ENCODE results near the gene MAP2. TPM values are rescaled to one million over a fixed set of nuclear protein-coding genes. Genes with fewer than 3 reads are reported as not detected.

Gene MAP2
- total RNA-seq, 1 donor: 0.73 TPM

GRCh38 chr2:209761566-209761965 lies 337.7 kb downstream of the MAP2 start:
- H3K9me3 ChIP-seq (ENCODE audit: low read depth, low read length): no peaks in the 10 kb centered on the region
- no peak overlapping the region for H3K4me3 ChIP-seq (ENCODE audit: low read length)
- H3K27me3 ChIP-seq (ENCODE audit: insufficient read depth, low read length): no peaks in the 10 kb centered on the region
- H3K4me1 ChIP-seq (ENCODE audit: insufficient read depth, low read length): no peaks in the 10 kb centered on the region

GRCh38 chr2:209762563-209762962 lies 338.7 kb downstream of the MAP2 start:
- Histone ChIP-seq H3K27me3 (ENCODE audit: insufficient read depth, low read length) (no peaks in the 10 kb centered on the region), H3K4me1 (ENCODE audit: insufficient read depth, low read length) (no peaks in the 10 kb centered on the region), H3K9me3 (ENCODE audit: low read depth, low read length) (no peaks in the 10 kb centered on the region), H3K4me3 (ENCODE audit: low read length) (no peak overlapping the region)

GRCh38 chr2:209763106-209763505 lies 339.3 kb downstream of the MAP2 start:
- H3K4me3 ChIP-seq (ENCODE audit: low read length): no peak overlapping the region
- no peaks in the 10 kb centered on the region for H3K4me1 ChIP-seq (ENCODE audit: insufficient read depth, low read length)
- no peaks in the 10 kb centered on the region for H3K27me3 ChIP-seq (ENCODE audit: insufficient read depth, low read length)
- no peaks in the 10 kb centered on the region for H3K9me3 ChIP-seq (ENCODE audit: low read depth, low read length)

GRCh38 chr2:209766613-209767012 lies 342.8 kb downstream of the MAP2 start:
- no peaks in the 10 kb centered on the region for H3K9me3 ChIP-seq (ENCODE audit: low read depth, low read length)
- H3K4me3 ChIP-seq (ENCODE audit: low read length): no peak overlapping the region
- H3K4me1 ChIP-seq (ENCODE audit: insufficient read depth, low read length): no peaks in the 10 kb centered on the region
- peaks cover 19% of the 10 kb centered on the region for H3K27me3 ChIP-seq (ENCODE audit: insufficient read depth, low read length)

- no peak overlapping the region for H3K4me3 ChIP-seq (ENCODE audit: low read length)
- H3K4me1 ChIP-seq (ENCODE audit: insufficient read depth, low read length): no peaks in the 10 kb centered on the region
- H3K27me3 ChIP-seq (ENCODE audit: insufficient read depth, low read length): peaks cover 19% of the 10 kb centered on the region
- no peaks in the 10 kb centered on the region for H3K9me3 ChIP-seq (ENCODE audit: low read depth, low read length)
Measured at GRCh38 chr2:209767316-209767715, 343.5 kb downstream of the MAP2 start.

- Histone ChIP-seq H3K4me1 (ENCODE audit: insufficient read depth, low read length) (no peaks in the 10 kb centered on the region), H3K9me3 (ENCODE audit: low read depth, low read length) (no peaks in the 10 kb centered on the region), H3K27me3 (ENCODE audit: insufficient read depth, low read length) (peaks cover 32% of the 10 kb centered on the region), H3K4me3 (ENCODE audit: low read length) (no peak overlapping the region)
Measured at GRCh38 chr2:209768557-209768956, 344.7 kb downstream of the MAP2 start.

GRCh38 chr2:209771474-209772289 lies 347.8 kb downstream of the MAP2 start, which contains the start of gene UNC80:
Gene UNC80 (plus strand): TSS chr2:209771832. CDS start chr2:209772073, 241 bp downstream.
- H3K27me3 ChIP-seq (ENCODE audit: insufficient read depth, low read length): peaks cover 32% of the 10 kb centered on the region
- no peaks in the 10 kb centered on the region for H3K9me3 ChIP-seq (ENCODE audit: low read depth, low read length)
- H3K4me3 ChIP-seq (ENCODE audit: low read length): no peak within 1 kb of the TSS
- no peaks in the 10 kb centered on the region for H3K4me1 ChIP-seq (ENCODE audit: insufficient read depth, low read length)

- Histone ChIP-seq H3K4me3 (ENCODE audit: low read length) (no peak overlapping the region), H3K4me1 (ENCODE audit: insufficient read depth, low read length) (no peaks in the 10 kb centered on the region), H3K9me3 (ENCODE audit: low read depth, low read length) (no peaks in the 10 kb centered on the region), H3K27me3 (ENCODE audit: insufficient read depth, low read length) (peaks cover 32% of the 10 kb centered on the region)
Measured at GRCh38 chr2:209772290-209772685, 348.4 kb downstream of the MAP2 start.

- Histone ChIP-seq H3K27me3 (ENCODE audit: insufficient read depth, low read length) (peaks cover 32% of the 10 kb centered on the region), H3K4me1 (ENCODE audit: insufficient read depth, low read length) (no peaks in the 10 kb centered on the region), H3K9me3 (ENCODE audit: low read depth, low read length) (no peaks in the 10 kb centered on the region)
Measured at GRCh38 chr2:209773377-209773776, 349.5 kb downstream of the MAP2 start.

More at GRCh38 chr2:209773377-209773776, 349.5 kb downstream of the MAP2 start:
- H3K4me3 ChIP-seq (ENCODE audit: low read length): no peak overlapping the region
